Kasumi-1 (cell line): ENCODE results near the gene TOB1.

Source experiments
- DNase-seq, 2 experiments: peaks; one replicate each; lab custom pipeline; 2025; lab: John Stamatoyannopoulos, UW

The TOB1 gene

GRCh38 chr17:50866261-50866949 is at the start of gene TOB1:
Gene TOB1 (minus strand): TSS chr17:50866354. CDS start chr17:50864017, 2,337 bp downstream.
- DNase-seq = peak; percentile 99

GRCh38 chr17:50914505-50915063 is 48.4 kb upstream of the TOB1 start:
- no peak for DNase-seq

- no peak for DNase-seq
These were observed 47.0 kb upstream of the TOB1 start for GRCh38 chr17:50913120-50913519.

GRCh38 chr17:50911890-50912289 is 45.7 kb upstream of the TOB1 start:
- DNase-seq = no peak

- DNase-seq = no peak
These were observed 45.3 kb upstream of the TOB1 start for GRCh38 chr17:50911450-50911849.

- DNase-seq = peak; percentile 53 to 57
These were observed 43.8 kb upstream of the TOB1 start for GRCh38 chr17:50909765-50910605.

GRCh38 chr17:50908860-50909764 is 43.0 kb upstream of the TOB1 start:
- DNase-seq = no peak

- no peak for DNase-seq
These were observed 42.1 kb upstream of the TOB1 start for GRCh38 chr17:50908140-50908859.

GRCh38 chr17:50906443-50906842 is 40.3 kb upstream of the TOB1 start:
- DNase-seq = no peak

- DNase-seq = no peak
These were observed 39.3 kb upstream of the TOB1 start for GRCh38 chr17:50905460-50905803.

GRCh38 chr17:50904518-50905459 is 38.6 kb upstream of the TOB1 start:
- no peak for DNase-seq

GRCh38 chr17:50903604-50904517 is 37.7 kb upstream of the TOB1 start:
- DNase-seq = no peak

GRCh38 chr17:50902372-50903353 is 36.5 kb upstream of the TOB1 start:
- no peak for DNase-seq

GRCh38 chr17:50900383-50900892 is 34.3 kb upstream of the TOB1 start:
- no peak for DNase-seq

- DNase-seq = no peak
These were observed 33.6 kb upstream of the TOB1 start for GRCh38 chr17:50899559-50900319.

GRCh38 chr17:50899005-50899460 is 32.9 kb upstream of the TOB1 start:
- no peak for DNase-seq
